SK-N-SH treated with all-trans-retinoic acid at 6 μM for 48 hours (cell line): ENCODE results near the gene GCLC.

Experiments used
- ARNTL ChIP-seq: fragments of 450-650 bp; formaldehyde crosslinking; IDR thresholded peaks from 2 replicates; pipeline ENCODE4 v1.5.0; 2020; ENCODE audit warnings: low read depth, mild to moderate bottlenecking, moderate library complexity, borderline replicate concordance
- CREB5 ChIP-seq: fragments of 250-450 bp; sonication (Bioruptor Pico); IDR thresholded peaks from 2 replicates; pipeline ENCODE4 v1.5.1; 2020; ENCODE audit warnings: low read depth, mild to moderate bottlenecking, moderate library complexity
- ESRRG ChIP-seq: fragments of 250-450 bp; sonication (Bioruptor Pico); IDR thresholded peaks from 2 replicates; pipeline ENCODE4 v1.6.1; 2021; ENCODE audit warnings: mild to moderate bottlenecking
- GLIS3 ChIP-seq: fragments of 250-450 bp; sonication (Bioruptor Pico); IDR thresholded peaks from 2 replicates; pipeline ENCODE4 v1.5.0; 2020; ENCODE audit warnings: mild to moderate bottlenecking, moderate library complexity
- RARB ChIP-seq: fragments of 250-450 bp; sonication (Bioruptor Pico); IDR thresholded peaks from 2 replicates; pipeline ENCODE4 v1.8.0; 2021; ENCODE audit warnings: mild to moderate bottlenecking, moderate library complexity
- SNAI2 ChIP-seq: fragments of 250-450 bp; sonication (Bioruptor Pico); IDR thresholded peaks from 2 replicates; pipeline ENCODE4 v1.5.0; 2020; ENCODE audit warnings: mild to moderate bottlenecking, moderate library complexity
- TCF4 ChIP-seq: fragments of 250-450 bp; sonication (Bioruptor Pico); IDR thresholded peaks from 2 replicates; pipeline ENCODE4 v1.8.0; 2021; ENCODE audit warnings: mild to moderate bottlenecking, moderate library complexity, borderline replicate concordance
- TSHZ2 ChIP-seq: fragments of 250-450 bp; sonication (Bioruptor Pico); IDR thresholded peaks from 2 replicates; pipeline ENCODE4 v1.5.0; 2020; ENCODE audit warnings: mild to moderate bottlenecking, moderate library complexity
- ZFP3 ChIP-seq: fragments of 250-450 bp; sonication (Bioruptor Pico); IDR thresholded peaks from 2 replicates; pipeline ENCODE4 v1.5.0; 2020; ENCODE audit warnings: mild to moderate bottlenecking, moderate library complexity
- ZFP30 ChIP-seq: fragments of 450-650 bp; formaldehyde crosslinking; IDR thresholded peaks from 2 replicates; pipeline ENCODE4 v1.5.0; 2022; ENCODE audit warnings: mild to moderate bottlenecking, moderate library complexity
- ZNF565 ChIP-seq: fragments of 450-650 bp; formaldehyde crosslinking; conservative IDR thresholded peaks from 2 replicates; pipeline ENCODE4 v1.5.0; 2020; ENCODE audit warnings: low read depth, mild to moderate bottlenecking, moderate library complexity
- ZNF70 ChIP-seq: fragments of 450-650 bp; formaldehyde crosslinking; IDR thresholded peaks from 2 replicates; pipeline ENCODE4 v1.5.0; 2020; ENCODE audit warnings: mild to moderate bottlenecking, moderate library complexity
- ZNF8 ChIP-seq: fragments of 450-650 bp; formaldehyde crosslinking; IDR thresholded peaks from 2 replicates; pipeline ENCODE4 v1.5.0; 2020; ENCODE audit warnings: mild to moderate bottlenecking, moderate library complexity

- TF ChIP-seq ZFP30 (CRISPR knock-in tag) (no peak), ZNF565 (CRISPR knock-in tag) (no peak), ZFP3 (CRISPR knock-in tag) (no peak), CREB5 (no peak), RARB (CRISPR knock-in tag) (no peak), ZNF8 (CRISPR knock-in tag) (no peak), ESRRG (CRISPR knock-in tag) (no peak), ZNF70 (CRISPR knock-in tag) (no peak), TSHZ2 (CRISPR knock-in tag) (no peak), ARNTL (CRISPR knock-in tag) (no peak), SNAI2 (CRISPR knock-in tag) (no peak), TCF4 (CRISPR knock-in tag) (no peak), GLIS3 (CRISPR knock-in tag) (no peak)
Observed at GRCh38 chr6:53497905-53498304, 47.0 kb downstream of the GCLC start.
